Amniotic epithelial cell (primary cell): Measurements from ENCODE around the gene EXOSC10.
"Not testable (repeated sequence)": the region's sequence is repeated elsewhere in the genome, so short reads cannot be mapped to it uniquely, and the experiment has no call there.

Experiments used
- DNase-seq: peaks from one replicate; pipeline ENCODE4 v3.0.0-alpha.2; 2010; ENCODE audit warnings: low read depth

Gene EXOSC10

DNA sequence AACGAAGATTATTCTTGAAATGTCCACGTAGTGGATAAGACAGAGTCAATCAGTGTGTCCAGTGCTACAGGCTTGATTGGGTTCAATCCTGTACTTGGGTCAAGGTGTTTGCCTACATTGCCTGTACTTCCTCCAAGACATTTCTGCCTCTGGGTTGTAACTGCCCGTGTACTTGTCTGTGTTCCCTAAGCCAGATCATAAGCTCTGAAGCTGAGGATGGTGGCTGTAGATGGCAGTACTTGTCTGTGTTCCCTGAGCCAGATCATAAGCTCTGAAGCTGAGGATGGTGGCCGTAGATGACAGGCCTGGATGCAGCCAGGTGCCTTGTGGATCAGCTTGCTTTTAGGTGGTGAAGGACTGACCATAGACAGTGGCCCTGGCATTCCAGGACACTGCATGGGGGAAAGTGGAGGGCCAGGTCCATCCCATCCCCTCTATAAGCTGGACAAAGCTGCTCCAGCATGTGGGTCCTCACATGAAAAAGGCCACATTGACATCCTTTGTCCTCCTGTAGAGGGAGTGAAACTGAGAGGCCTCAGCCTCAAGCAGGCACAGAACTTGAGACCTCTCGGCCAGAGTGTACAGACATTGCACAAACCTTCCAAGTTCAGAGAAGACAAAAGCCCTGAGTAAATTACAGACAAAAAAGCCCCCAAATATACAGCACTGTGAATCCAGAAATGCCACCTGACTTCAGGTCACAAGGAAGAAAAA is 37.9 kb downstream of the EXOSC10 start:
- no peak for DNase-seq

DNA sequence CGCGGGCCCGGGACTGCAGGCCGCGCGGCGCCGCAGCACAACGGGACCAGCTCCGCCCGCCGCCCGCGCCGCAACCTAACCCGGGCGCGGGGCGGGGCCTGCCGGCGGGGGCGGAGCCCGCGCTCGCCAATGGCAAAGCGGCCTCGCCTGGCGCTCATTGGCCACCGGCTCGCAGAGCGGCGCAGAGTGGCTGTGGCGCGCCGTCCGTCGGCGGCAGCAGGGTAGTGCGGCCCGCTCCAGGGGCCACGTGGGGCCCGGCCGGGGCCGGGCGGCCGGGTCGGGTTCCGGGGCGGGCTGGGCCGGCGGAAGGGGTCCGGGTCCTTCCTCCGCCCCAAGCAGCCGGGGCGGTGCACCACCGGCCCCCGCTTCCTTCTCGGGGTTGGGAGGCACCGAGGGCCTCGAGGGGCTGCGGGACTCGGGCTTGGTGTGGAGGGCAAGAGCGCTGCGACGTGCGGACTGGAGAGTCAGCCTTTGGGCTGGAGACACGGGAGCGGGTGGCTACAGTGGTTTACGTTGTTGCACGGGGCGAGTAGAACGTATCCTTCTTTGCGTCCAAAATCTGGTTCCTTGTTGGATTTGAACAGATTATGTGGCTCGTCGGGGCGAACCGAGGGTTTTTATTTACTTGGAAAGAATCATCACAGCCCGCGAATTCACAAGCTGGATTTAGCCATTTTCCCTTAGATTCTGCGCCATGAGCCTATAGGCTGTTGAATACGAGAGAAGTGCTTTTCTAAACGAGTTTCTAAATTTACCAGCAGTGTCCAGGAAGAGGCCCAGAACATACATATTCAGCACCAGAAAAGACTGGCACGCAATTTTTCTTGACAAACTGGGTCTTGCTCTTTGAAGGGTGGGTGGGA is 39.5 kb downstream of the EXOSC10 start, which contains the start of gene SRM:
TSS of gene SRM (minus strand) at position 51 of the 863 bp plus-strand sequence. CDS start 75 bp downstream, outside the sequence.
- peak; percentile 83 for DNase-seq

DNA sequence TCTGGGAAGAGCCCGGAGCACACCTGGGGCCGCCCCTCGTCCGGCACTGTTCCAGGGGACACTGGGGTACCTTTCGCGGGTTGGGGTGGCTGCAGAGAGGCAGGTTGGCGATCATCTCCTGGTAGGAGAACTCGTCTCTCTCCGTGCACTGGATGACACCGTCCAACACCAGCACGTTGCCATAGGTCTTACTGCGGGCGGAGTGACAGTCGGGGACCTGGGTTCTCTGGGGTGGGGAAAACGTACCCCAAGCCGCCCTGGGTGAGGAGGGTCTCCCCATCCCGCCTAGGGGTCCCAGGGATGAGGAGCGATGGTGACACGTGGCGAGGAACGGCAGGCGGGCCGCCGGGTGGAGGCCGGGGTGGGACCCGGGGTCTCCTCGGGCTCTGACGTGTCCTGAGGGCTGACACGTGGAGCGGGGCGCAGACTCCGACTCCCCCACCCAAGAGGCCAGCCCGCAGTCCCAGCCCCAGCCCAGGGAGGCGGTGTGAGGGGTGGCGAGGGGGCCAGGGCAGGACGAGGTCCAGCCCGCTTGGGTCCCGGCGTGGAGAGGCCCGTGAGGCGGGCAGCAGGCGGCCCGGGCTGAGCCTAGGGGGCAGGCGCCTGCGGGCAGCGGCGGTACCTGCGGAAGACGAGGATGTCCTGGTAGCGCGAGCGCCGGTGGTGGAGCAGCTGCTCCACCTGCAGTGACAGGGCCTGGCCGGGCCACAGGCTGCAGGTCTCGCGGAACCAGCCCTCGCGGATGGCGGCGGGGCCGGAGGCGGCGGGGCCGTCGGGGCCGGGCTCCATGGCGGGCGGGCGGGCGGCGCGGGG is 40.3 kb downstream of the EXOSC10 start:
- no peak for DNase-seq

DNA sequence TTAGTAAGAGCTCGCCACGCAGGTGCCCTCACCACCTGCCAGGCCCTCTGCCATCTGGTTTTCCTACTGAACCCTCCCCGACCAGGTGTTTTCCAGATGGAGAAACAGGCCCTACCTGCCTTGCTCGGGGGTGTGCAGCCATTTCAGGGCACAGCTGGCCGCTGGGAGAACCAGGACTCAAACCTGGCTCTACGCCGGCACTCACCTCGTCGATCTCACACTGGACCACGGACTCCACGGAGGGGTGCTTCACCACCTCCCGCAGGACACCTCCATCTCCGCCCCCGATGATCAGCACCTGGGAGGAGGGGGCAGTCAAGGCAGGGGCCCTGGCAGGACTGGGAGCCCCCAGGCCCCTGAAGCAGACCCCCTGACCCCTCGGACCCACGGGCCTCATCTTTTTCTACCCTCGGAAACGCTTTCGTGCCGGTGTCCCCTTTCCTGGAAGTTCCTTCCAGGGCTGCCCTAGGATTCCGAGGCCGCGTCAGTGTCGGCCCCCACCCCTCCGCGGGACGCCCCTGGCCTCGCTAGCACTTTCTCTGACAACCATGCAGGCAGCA is 41.0 kb downstream of the EXOSC10 start:
- no peak for DNase-seq

DNA sequence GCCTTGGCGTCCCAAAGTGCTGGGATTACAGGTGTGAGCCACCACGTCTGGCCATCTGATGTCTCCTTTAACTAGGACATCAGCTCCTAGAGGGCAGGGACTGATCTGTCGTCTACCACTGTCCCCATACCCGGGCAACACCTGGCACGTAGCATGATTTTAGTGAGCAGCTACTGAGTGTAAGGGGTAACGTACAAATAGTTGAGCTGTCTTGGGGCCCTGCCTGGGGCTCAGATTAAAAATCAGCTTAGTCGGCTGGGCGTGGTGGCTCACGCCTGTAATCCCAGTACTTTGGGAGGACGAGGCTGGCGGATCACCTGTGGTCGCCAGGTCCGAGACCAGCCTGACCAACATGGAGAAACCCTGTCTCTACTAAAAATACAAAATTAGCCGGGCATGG is 41.6 kb downstream of the EXOSC10 start:
- DNase-seq, result no peak

DNA sequence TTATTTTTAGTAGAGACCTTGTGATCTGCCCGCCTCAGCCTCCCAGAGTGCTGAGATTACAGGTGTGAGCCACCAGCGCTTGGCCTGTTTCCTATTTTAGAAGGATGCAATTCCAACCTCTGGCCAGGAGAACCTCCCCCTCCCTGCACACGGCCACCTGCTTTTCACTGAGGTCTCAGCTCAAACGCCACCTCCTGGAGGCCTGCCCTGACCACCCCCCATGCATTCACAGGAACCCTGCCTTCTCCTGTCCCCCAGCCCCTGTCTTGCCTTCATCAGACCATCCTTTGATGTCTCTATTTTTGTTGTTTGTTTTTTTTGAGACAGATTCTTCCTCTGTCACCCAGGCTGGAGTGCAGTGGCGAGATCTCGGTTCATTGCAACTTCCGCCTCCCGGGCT is 42.2 kb downstream of the EXOSC10 start:
- no peak for DNase-seq

DNA sequence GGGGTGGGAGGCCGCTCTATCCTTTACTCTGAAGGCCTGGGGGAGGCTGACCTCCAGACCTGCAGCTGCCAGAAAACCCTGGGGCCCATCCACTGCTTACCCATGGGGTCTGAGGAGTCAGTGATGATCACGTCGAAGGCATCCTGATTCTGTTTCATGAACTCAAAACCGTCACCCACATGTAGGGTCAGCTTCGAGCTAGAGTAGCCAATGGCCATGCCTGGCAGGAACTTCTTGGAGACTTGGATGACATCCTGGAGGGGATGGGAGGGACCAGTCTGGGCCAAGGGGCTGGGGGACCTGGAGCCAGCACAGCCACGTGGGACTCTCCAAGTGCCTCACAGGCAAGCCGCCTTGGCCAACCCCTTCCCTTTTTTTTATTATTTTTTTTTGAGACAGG is 43.2 kb downstream of the EXOSC10 start:
- DNase-seq, result no peak

DNA sequence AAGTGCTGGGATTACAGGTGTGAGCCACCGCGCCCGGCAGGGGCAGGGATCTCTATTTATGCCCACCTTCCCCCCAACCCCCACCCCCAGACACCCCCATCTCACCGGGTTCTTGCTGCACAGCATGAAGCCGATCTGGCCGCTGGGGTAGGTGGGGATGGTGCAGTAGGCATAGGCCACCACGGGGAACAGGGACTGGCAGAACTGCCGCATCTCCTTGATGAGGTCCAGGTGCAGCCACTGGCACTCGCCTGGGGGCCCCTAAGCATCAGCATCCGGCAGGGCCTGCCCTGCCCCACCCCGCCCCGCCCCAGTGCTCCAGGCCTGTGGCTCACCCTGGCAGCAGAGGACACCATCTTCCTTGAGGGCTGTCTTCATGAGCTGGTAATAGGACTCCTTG is 44.0 kb downstream of the EXOSC10 start:
- no peak for DNase-seq

DNA sequence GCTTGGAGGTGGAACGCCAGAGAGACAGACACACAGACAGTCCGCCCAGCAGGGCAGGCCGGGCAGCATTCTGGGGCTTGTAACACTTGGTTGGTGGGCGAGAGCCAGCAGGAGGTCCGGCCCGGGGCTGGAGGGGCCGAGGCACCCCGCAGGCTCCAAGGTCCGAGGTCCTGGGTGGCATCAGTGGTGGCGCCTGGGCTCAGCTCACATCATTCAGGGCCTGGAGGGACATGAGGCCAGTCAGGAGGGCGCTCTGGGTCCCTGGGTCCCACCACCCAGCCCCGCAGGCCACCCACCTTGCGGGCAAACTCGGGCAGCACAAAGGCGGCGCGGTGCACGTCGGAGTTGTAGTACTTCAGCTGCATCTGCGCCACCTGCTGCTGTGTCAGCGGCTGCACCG is 45.0 kb downstream of the EXOSC10 start:
- DNase-seq, result no peak

DNA sequence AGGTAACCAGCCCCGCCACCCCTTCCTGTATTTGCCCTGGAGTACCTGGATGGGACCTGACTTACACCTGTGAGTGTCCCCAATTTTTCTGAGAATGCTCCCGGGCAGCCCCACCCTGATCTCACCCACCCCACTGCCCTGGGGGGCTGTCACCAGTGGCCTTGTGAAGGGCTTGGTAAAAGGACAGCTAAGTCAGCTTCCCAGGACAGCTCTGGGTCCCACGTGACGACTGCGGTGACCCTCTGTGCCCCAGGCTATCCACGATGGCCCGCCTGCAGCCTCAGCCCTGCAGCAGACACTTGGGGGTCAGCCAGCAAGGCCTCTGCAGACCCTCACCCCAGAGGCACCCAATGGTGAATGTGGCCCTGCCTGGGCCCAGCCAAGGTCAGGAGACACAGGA is 45.5 kb downstream of the EXOSC10 start:
- DNase-seq, result no peak

DNA sequence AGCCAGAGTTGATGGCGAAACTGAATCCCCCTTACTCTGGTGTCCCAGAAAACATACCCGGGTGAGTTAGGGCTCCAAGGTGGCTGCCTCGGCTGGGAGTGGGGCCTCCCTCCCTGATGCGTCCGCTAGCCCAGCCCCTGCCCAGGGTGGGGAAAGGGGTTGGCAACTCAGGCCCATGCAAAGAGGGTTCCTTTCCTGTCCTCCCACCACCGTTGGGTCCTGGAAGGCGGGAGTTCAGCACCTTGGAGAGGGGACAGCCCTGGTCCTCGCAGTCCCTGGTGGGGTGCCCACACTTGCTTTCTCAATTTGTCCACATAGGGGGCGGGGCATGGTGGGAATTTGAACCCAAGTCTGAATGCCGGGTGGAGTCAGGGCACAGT is 45.9 kb downstream of the EXOSC10 start:
- peak; percentile 21 for DNase-seq

DNA sequence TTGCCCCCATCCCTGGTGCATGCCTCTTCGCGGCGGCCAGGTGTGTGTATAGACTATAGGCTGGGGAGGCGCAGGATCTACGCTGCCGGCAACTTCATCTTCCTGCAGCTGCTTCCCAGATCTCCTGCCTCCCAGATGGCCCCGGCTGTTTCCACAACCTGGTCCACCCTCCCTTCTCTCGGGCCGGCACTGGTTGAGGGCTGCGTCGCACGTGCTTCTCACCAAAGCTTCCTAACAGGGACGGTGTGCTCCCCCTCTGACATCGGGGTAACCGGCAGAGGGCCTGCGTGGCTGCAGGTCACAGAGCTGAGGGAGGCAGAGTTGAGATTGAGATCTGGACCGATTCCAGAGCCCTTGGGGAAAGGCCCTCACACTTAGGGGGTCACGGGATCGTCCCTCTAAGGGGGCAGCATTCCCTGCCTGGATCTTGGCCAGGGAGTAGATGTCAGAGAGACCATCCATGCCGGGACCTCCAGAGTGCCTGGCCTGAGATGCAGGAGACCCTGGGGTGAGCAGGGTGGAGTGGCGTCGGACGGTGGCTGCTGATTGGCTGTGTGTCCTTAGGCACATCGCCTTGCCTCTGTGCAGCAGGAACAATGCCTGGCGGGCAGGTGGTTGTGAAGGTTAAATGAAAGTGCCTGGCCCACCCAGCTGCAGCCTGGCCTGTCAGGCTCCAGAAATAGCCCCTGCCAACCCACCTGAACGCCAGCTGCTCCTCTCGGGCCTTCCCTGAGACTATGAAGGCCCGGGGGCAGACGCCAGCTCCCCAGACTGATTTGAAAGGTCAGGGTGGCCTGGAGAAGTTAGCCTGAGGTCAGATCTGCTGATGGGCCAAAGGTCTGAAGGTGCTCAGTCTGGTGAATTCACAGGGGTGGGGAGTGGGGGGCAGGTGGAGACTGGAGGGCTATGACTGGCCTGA is 46.6 kb downstream of the EXOSC10 start:
- DNase-seq, result no peak

DNA sequence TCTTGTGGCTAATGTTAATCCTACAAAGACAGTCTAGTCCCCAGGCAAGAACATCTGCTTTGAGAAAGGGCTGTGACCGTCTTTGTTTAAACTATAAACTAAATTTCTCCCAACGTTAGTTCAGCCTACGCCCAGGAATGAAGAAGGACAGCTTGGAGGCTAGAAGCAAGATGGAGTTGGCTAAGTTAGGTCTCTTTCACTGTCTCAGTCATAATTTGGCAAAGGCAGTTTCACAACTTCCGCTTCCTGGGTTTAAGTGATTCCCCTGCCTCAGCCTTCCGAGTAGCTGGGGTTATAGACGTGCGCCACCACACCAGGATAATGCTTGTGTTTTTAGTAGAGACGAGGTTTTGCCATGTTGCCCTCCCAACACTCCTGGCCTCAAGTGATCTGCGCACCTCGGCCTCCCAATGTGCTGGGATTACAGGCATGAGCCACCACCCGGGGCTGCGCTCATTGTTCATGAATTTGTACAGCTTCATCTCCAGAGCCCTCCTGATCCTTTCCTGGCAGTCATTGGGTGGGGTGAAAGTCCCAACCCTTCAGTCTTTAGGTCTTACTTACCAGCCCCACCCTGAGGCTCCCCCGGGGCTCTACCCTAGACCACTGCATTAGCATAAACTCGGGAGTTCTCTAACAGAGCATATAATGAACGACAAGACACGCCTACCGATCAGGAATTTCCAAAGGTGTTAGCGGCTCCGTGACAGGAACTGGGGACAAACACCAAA is 47.7 kb downstream of the EXOSC10 start:
- DNase-seq, result no peak

DNA sequence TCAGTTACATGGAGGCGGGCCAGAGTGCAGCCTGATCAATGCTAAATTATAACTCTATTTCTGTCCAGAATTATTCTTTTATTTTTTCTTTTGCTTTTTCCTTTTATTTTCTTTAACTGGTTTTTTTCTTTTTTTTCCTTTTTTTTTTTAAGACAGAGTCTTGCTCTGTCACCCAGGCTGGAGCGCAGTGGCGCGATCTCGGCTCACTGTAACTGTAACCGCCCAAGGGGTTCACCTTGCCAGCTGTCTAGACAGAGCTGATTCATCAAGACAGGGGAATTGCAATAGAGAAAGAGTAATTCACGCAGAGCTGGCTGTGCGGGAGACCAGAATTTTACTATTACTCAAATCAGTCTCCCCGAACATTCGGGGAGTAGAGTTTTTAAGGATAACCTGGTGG is 48.5 kb downstream of the EXOSC10 start:
- not testable (repeated sequence) for DNase-seq

DNA sequence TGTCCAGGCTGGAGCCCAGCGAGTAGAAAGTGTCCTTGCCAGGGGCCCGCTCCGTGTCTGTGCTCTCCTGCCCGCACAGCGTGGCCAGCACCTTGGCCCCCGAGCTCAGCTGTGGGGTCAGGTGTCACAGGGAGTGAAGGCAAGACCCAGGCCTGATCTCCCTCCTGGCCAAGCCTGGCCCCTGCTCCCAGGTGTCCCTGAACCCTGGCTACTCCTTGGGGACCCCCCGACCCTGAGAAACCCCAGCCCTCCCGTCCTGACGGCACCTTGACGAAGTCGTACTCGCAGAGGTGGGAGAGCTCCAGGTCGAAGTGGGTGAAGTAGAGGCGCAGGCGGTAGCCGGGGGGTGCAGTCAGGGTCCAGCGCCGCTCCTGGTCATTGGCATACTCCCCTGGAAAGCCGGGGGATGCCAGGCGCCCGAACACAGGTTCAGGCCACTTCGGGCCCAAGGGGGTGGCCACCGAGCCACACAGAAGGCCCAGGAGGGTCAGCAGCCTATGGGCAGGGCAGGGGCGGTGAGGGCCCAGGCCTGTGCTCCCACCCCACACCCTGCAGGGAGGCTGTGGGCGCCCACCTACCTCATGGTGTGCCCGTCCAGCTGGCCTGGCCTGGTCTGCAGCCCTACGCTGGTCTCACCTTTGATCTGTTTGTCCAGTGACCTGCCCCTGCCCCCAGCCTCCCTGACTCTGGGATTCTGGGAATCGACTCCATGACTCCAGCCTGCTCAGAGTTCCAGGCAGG is 52.9 kb downstream of the EXOSC10 start, which contains the start of gene MASP2:
TSS of gene MASP2 (minus strand) at position 615 of the 741 bp plus-strand sequence. CDS start at position 583, 32 bp downstream.
- DNase-seq, result no peak

DNA sequence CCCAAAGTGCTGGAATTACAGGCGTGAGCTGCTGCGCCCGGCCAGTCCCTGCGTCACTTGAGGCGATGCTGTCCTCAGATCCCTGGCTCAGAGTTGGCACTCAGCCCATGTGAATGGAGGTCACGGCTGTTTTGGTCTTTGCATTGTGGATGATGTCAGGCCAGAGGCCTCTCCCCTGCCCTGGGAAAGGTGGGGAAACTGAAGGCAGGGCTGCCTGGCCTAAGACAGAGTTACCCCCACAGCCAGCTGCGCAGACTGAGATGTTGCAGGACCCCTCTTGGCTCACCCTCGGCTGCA is 53.5 kb downstream of the EXOSC10 start:
- no peak for DNase-seq

DNA sequence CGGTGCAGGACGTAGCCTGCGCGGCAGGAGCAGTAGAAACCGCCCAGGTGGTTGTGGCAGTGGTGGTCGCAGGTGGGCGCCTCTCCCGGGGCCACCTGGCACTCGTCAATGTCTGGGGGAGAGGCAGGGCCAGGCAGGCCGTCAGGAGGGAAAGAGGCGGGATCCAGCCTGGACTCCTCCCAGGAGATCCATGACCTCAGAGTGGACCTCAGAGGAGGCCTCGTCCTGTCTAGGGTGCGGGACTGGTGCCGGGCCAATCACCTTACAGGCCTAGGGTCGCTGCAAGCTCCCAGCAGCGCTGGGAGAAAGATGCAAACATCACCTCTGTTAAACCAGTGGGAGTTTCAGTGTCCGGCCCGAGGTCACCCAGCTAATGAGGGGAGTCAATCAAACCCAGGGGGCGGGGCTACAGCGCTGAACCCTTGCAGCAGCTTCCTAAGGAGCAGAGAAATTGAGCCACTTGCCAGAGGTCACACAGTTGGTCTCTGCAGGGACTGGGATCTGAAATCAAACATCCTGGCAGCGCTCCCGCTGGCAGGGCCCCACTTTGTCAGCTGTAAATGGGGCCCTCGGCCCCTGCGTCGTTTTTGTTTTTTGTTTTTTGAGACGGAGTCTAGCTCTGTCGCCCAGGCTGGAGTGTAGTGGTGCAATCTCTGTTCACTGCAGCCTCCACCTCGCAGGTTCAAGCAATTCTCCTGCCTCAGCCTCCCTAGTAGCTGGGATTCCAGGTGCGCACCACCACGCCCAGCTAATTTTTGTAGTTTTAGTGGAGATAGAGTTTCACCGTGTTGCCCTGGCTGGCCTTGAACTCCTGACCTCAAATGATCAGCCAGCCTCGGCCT is 54.0 kb downstream of the EXOSC10 start:
- no peak for DNase-seq

DNA sequence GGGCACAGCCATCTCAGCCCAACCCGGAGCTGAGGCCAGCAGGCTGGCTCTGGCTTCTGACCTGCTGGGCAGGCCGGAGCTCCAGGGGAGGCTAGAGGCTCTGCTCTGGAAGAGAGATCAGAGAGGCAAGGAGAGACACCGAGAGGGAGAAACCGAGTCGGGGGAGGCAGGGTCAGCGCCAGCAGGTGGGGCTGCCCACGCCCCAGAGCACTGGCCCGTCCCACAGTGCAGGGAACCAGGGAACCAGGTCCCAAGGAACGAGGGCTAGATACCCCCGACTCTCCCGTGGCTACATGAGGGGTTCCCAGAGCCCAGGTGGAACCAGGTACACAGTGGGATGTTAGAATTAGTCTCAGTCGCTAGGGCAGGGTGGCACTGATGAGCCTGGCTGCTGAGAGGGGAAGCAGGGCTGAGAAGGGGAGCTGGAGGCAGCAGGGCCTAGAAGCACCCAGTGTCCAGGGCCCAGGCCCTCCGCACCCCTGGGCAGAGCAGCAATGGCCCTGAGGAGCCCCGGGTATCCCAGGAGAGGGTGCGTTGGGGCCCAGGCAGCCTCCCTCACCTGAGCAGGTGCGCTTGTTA is 54.7 kb downstream of the EXOSC10 start:
- DNase-seq, result no peak
